ENCODE results near the gene B3GNT9. TPM values are rescaled to one million over a fixed set of nuclear protein-coding genes. Genes with fewer than 3 reads are reported as not detected.
A peak's percentile ranks its signal among the peaks of the same experiment; 100 is the strongest.

The B3GNT9 gene
- total and polyA plus RNA-seq, 8 donors: 1.8 to 9.3 (median 3.6) TPM

- WGBS, 2 donors: 1 to 2% methylated on average over 53 to 63 of the region's 63 CpGs
- Histone ChIP-seq H3K27me3 (no peaks in the 10 kb centered on the region), H3K4me3 (peak within 1 kb of the TSS; percentile 81 to 98 (median 96)), H3K9me3 (no peaks in the 10 kb centered on the region), H3K4me1 (peaks cover 0 to 16% (median 4%) of the 10 kb centered on the region in 3 donors), H3K27ac (peak within 1 kb of the TSS; percentile 38 to 79 (median 59)), H3K36me3 (no peaks in the 10 kb centered on the region)
- intact Hi-C loops (cut with DNase I): no loop called here
- peak; percentile 97 to 99 (median 98) for ATAC-seq
- no peak for TF ChIP-seq CTCF (IDR thresholded peaks at IDR 0.05)
- FAIRE-seq: no peak
- DNase-seq: peak; percentile 92 to 100 (median 96)
Measured at GRCh38 chr16:67109407-67110135, 41.2 kb downstream of the B3GNT9 start, which contains the start of gene PHAF1. TSS of gene PHAF1 (plus strand) at chr16:67109941. CDS start at chr16:67110176, 235 bp downstream.

GRCh38 chr16:67108931-67109406 lies 41.8 kb downstream of the B3GNT9 start:
- intact Hi-C loops (cut with DNase I): no loop called here
- TF ChIP-seq CTCF (IDR thresholded peaks at IDR 0.05): no peak
- Histone ChIP-seq H3K4me3 (peak overlapping the region in 2 of 4 donors; percentile 81 to 97), H3K27me3 (no peaks in the 10 kb centered on the region), H3K36me3 (no peaks in the 10 kb centered on the region), H3K9me3 (no peaks in the 10 kb centered on the region), H3K27ac (peak overlapping the region; percentile 38 to 79 (median 59)), H3K4me1 (peaks cover 0 to 18% (median 4%) of the 10 kb centered on the region in 3 donors)
- FAIRE-seq (no peak), ATAC-seq (no peak), DNase-seq (peak in 1 of 6 donors; percentile 55)
- 78 to 79% methylated on average over 18 of the region's 18 CpGs for WGBS, 2 donors

DNA sequence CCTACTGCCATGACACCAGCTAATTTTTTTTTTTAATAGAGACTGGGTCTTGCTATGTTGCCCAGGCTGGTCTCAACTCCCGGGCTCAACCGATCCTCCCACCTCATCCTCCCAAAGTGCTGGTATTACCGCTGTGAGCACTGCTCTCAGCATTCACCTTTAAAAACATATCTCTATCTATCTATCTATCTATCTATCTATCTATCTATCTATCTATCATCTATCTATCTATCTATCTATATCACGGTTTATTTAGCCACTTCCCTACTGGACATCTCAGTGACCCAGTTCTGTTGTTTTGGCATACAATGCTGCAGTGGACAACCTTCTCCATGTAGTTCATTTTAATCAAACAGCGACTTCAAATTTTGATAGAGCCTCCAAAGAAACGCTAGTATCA lies 42.3 kb downstream of the B3GNT9 start:
- Histone ChIP-seq H3K27me3 (no peaks in the 10 kb centered on the region), H3K4me1 (peaks cover 0 to 18% (median 4%) of the 10 kb centered on the region in 3 donors), H3K36me3 (no peaks in the 10 kb centered on the region), H3K27ac (no peak overlapping the region), H3K9me3 (no peaks in the 10 kb centered on the region), H3K4me3 (no peak overlapping the region)
- DNase-seq: no peak
- WGBS, 2 donors: 92% methylated on average over 6 of the region's 6 CpGs
- intact Hi-C loops (cut with DNase I): no loop called here
- TF ChIP-seq CTCF (IDR thresholded peaks at IDR 0.05): no peak
- ATAC-seq: no peak
- no peak for FAIRE-seq

GRCh38 chr16:67105881-67106280 lies 44.9 kb downstream of the B3GNT9 start:
- no peak for TF ChIP-seq CTCF (IDR thresholded peaks at IDR 0.05)
- Histone ChIP-seq H3K27ac (no peak overlapping the region), H3K36me3 (no peaks in the 10 kb centered on the region), H3K27me3 (no peaks in the 10 kb centered on the region), H3K4me1 (peaks cover 0 to 13% (median 0%) of the 10 kb centered on the region in 3 donors), H3K4me3 (no peak overlapping the region), H3K9me3 (no peaks in the 10 kb centered on the region)
- DNase-seq (no peak), ATAC-seq (no peak), FAIRE-seq (no peak)
- 36 to 60% methylated on average over 5 of the region's 5 CpGs for WGBS, 2 donors
- intact Hi-C loops (cut with DNase I): no loop called here

GRCh38 chr16:67105246-67105645 lies 45.6 kb downstream of the B3GNT9 start:
- DNase-seq: no peak
- no peak overlapping the region for H3K27ac ChIP-seq
- intact Hi-C loops (cut with DNase I): no loop called here
- TF ChIP-seq CTCF (IDR thresholded peaks at IDR 0.05): no peak
- peaks cover 0 to 9% (median 0%) of the 10 kb centered on the region in 3 donors for H3K4me1 ChIP-seq
- ATAC-seq: no peak
- no peaks in the 10 kb centered on the region for H3K27me3 ChIP-seq
- no peaks in the 10 kb centered on the region for H3K9me3 ChIP-seq
- H3K4me3 ChIP-seq: no peak overlapping the region
- no peak for FAIRE-seq
- WGBS, 2 donors: 64 to 82% methylated on average over 2 of the region's 2 CpGs
- peaks cover 0 to 2% (median 0%) of the 10 kb centered on the region in 3 donors for H3K36me3 ChIP-seq
